Measurements from ENCODE around the gene METTL25B.

DNA sequence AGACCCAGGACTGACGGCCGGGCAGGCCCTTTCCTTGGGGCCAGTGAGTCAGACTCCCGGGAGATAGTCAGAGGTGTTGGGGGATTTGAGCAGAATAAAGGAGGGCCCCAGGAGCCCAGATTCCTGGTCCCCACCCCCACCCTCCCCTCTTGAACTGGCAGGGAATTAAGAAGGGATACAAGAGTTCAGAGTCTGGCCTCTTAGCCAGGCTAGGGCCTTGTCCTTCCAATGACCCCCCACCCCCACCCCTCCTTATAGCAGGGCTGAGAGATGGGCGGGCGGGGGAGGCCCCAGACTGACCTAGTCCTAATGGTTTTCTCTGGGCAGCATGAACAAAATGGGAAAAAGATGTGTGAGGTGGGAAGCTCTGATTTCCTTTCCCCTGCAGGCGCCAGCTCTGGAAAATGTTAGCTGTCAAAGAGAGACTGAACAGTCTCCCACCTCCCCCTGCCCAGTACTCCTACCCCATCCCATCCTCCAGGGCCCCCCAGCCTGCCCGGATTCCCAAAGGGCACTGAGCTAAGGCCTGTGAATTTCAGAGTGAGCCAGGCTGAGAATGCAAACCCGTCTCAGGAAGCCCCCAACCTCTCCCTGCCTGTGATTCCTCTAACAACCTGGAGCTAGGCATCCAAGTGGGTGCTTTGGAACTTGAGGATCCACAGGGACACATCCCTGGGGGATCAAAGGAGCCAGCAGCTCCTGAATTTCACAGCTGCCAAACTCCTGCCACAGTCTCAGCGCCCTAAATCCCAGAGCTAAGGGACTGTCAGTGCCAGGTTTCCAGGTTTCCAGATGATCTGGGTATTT is 17.1 kb upstream of the METTL25B start:
- no peak for TF ChIP-seq YY1 (IDR thresholded peaks at IDR 0.05; ENCODE audit: insufficient read depth, insufficient replicate concordance, low read depth, low read length)
- TF ChIP-seq ESRRA (CRISPR knock-in tag; IDR thresholded peaks at IDR 0.05; ENCODE audit: low read depth): no peak
- TF ChIP-seq, protein P1, sequence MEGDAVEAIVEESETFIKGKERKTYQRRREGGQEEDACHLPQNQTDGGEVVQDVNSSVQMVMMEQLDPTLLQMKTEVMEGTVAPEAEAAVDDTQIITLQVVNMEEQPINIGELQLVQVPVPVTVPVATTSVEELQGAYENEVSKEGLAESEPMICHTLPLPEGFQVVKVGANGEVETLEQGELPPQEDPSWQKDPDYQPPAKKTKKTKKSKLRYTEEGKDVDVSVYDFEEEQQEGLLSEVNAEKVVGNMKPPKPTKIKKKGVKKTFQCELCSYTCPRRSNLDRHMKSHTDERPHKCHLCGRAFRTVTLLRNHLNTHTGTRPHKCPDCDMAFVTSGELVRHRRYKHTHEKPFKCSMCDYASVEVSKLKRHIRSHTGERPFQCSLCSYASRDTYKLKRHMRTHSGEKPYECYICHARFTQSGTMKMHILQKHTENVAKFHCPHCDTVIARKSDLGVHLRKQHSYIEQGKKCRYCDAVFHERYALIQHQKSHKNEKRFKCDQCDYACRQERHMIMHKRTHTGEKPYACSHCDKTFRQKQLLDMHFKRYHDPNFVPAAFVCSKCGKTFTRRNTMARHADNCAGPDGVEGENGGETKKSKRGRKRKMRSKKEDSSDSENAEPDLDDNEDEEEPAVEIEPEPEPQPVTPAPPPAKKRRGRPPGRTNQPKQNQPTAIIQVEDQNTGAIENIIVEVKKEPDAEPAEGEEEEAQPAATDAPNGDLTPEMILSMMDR (CRISPR knock-in tag; IDR thresholded peaks at IDR 0.05): no peak
- TF ChIP-seq GTF3A (CRISPR knock-in tag; conservative IDR thresholded peaks at IDR 0.05): no peak
- no peak for TF ChIP-seq ZKSCAN1 (IDR thresholded peaks at IDR 0.05; ENCODE audit: low read length)
- no peak for TF ChIP-seq NR3C1 (CRISPR knock-in tag; IDR thresholded peaks at IDR 0.05)

Measured in HepG2 (cell line).